Measurements from ENCODE around the gene HES4.

The HES4 gene

GRCh38 chr1:984476-984814 is 15.5 kb downstream of the HES4 start (continued):
- TF ChIP-seq ZBTB44 (tag by site-specific recombination; IDR thresholded peaks at IDR 0.05) (no peak), KLF10 (tag by site-specific recombination; IDR thresholded peaks at IDR 0.05) (no peak), MEIS1 (CRISPR knock-in tag; IDR thresholded peaks at IDR 0.05; ENCODE audit: borderline replicate concordance) (no peak), ATF2 (tag by site-specific recombination; IDR thresholded peaks at IDR 0.05; ENCODE audit: low read depth) (no peak), ZNF146 (tag by site-specific recombination; IDR thresholded peaks at IDR 0.05) (no peak), ZNF510 (tag by site-specific recombination; IDR thresholded peaks at IDR 0.05; ENCODE audit: insufficient replicate concordance) (peak; percentile 70), ZNF426 (tag by site-specific recombination; IDR thresholded peaks at IDR 0.05) (peak; percentile 87), ZNF777 (tag by site-specific recombination; IDR thresholded peaks at IDR 0.05; ENCODE audit: borderline replicate concordance) (no peak), ZFP69B (tag by site-specific recombination; IDR thresholded peaks at IDR 0.05) (no peak), ZNF791 (tag by site-specific recombination; IDR thresholded peaks at IDR 0.05) (peak; percentile 75; the same call in 1 of the 2 replicates), ZNF2 (tag by site-specific recombination; IDR thresholded peaks at IDR 0.05) (no peak), ZNF585B (tag by site-specific recombination; IDR thresholded peaks at IDR 0.05) (no peak), ZNF558 (tag by site-specific recombination; IDR thresholded peaks at IDR 0.05) (peak; percentile 82), ZNF266 (tag by site-specific recombination; IDR thresholded peaks at IDR 0.05; ENCODE audit: low read depth) (peak; percentile 86), BCL11A (tag by site-specific recombination; IDR thresholded peaks at IDR 0.05; ENCODE audit: low read depth) (no peak), KLF16 (tag by site-specific recombination; IDR thresholded peaks at IDR 0.05) (no peak), ZNF837 (tag by site-specific recombination; IDR thresholded peaks at IDR 0.05) (no peak), WT1 (tag by site-specific recombination; IDR thresholded peaks at IDR 0.05) (no peak), ZNF19 (tag by site-specific recombination; IDR thresholded peaks at IDR 0.05; ENCODE audit: low read depth) (0 out of 2 replicates have a peak, but pooled peaks have one; percentile 39), HIC1 (tag by site-specific recombination; IDR thresholded peaks at IDR 0.05) (no peak), ZNF623 (tag by site-specific recombination; IDR thresholded peaks at IDR 0.05) (peak; percentile 79), ZBTB1 (tag by site-specific recombination; IDR thresholded peaks at IDR 0.05) (no peak), ZNF473 (tag by site-specific recombination; IDR thresholded peaks at IDR 0.05) (no peak), SP7 (tag by site-specific recombination; IDR thresholded peaks at IDR 0.05) (no peak), SCRT1 (tag by site-specific recombination; IDR thresholded peaks at IDR 0.05; ENCODE audit: borderline replicate concordance) (no peak), ZNF174 (tag by site-specific recombination; IDR thresholded peaks at IDR 0.05) (no peak), ZNF138 (tag by site-specific recombination; IDR thresholded peaks at IDR 0.05; ENCODE audit: borderline replicate concordance) (no peak), ZNF404 (tag by site-specific recombination; IDR thresholded peaks at IDR 0.05) (0 out of 2 replicates have a peak, but pooled peaks have one; percentile 44), ZNF571 (tag by site-specific recombination; IDR thresholded peaks at IDR 0.05) (no peak), ZNF341 (tag by site-specific recombination; IDR thresholded peaks at IDR 0.05; ENCODE audit: low read depth) (peak; percentile 31; the same call in 1 of the 2 replicates), ZBTB48 (tag by site-specific recombination; IDR thresholded peaks at IDR 0.05) (no peak), MYNN (tag by site-specific recombination; IDR thresholded peaks at IDR 0.05; ENCODE audit: borderline replicate concordance) (no peak)
- TF ChIP-seq, protein P1, sequence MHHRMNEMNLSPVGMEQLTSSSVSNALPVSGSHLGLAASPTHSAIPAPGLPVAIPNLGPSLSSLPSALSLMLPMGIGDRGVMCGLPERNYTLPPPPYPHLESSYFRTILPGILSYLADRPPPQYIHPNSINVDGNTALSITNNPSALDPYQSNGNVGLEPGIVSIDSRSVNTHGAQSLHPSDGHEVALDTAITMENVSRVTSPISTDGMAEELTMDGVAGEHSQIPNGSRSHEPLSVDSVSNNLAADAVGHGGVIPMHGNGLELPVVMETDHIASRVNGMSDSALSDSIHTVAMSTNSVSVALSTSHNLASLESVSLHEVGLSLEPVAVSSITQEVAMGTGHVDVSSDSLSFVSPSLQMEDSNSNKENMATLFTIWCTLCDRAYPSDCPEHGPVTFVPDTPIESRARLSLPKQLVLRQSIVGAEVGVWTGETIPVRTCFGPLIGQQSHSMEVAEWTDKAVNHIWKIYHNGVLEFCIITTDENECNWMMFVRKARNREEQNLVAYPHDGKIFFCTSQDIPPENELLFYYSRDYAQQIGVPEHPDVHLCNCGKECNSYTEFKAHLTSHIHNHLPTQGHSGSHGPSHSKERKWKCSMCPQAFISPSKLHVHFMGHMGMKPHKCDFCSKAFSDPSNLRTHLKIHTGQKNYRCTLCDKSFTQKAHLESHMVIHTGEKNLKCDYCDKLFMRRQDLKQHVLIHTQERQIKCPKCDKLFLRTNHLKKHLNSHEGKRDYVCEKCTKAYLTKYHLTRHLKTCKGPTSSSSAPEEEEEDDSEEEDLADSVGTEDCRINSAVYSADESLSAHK (tag by site-specific recombination; IDR thresholded peaks at IDR 0.05): no peak
- TF ChIP-seq, protein P2, sequence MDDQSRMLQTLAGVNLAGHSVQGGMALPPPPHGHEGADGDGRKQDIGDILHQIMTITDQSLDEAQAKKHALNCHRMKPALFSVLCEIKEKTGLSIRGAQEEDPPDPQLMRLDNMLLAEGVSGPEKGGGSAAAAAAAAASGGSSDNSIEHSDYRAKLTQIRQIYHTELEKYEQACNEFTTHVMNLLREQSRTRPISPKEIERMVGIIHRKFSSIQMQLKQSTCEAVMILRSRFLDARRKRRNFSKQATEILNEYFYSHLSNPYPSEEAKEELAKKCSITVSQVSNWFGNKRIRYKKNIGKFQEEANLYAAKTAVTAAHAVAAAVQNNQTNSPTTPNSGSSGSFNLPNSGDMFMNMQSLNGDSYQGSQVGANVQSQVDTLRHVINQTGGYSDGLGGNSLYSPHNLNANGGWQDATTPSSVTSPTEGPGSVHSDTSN (CRISPR knock-in tag; IDR thresholded peaks at IDR 0.05): no peak

All from HEK293 (cell line).